Fibroblast of skin of left biceps (primary cell): ENCODE data around the gene EDN1.
"Not testable (repeated sequence)": the region's sequence is repeated elsewhere in the genome, so short reads cannot be mapped to it uniquely, and the experiment has no call there.

Experiments used
- DNase-seq, 2 experiments: peaks; one replicate each; pipeline ENCODE4 v3.0.0-alpha.2; 2013; ENCODE audit warnings: low read depth in 2 of 2

Gene EDN1

DNA sequence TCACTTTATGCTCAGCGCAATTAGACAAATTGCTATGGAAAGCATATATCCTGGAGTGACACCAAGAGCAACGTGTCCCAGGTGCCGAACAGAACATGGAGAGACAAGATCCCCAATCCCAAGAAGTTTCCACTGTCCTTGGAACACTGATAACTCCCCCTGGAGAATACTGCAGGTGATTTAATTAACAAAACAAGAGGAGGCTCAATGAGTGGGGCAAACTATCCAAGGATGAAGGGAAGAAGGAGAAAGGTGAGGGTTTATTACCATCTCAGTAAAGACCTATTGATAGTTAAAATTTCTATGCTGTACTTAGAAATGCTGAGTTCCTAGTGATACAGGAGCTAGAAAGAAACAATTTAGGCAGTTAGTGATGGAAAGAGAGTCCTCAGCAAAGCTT is 35.7 kb downstream of the EDN1 start:
- DNase-seq, result no peak

DNA sequence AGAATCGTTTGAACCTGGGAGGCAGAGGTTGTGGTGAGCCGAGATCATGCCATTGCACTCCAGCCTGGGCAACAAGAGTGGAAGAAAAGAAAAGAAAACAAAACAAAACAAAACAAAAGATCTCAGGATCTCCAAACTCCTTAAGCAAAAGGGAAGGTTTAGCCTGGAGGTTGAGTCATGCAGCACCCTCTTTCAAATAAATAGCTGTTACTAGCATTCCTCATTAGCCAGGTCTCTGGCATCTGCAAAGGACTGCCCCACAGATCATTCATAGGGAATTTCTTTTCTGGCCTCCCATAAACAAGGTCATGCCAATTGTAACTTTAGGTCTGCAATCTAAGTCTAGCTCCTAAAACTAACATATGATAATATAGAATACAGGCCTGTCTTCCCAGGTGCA is 37.2 kb downstream of the EDN1 start:
- DNase-seq, result no peak

- no peak for DNase-seq
Observed at GRCh38 chr6:12327988-12328387, 37.8 kb downstream of the EDN1 start.

DNA sequence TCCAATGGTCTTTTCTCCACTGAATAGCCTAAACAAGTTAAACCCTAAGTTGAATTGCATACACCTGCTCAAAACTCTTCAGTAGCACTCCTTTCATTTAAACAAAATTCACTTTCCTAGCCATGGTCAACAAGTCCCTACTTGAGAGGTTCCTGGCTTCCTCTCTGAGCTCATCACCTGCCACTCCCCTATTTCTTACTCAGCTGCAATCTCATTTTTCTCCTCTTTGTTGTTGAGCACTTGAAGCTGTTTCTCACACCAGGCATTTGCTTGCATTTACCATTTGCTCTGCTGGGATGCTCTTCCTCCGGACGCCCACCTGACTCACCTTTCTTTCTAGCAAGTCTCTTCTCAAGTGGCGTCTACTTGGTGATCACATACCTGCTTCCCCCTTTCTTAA is 38.5 kb downstream of the EDN1 start:
- DNase-seq, result no peak

DNA sequence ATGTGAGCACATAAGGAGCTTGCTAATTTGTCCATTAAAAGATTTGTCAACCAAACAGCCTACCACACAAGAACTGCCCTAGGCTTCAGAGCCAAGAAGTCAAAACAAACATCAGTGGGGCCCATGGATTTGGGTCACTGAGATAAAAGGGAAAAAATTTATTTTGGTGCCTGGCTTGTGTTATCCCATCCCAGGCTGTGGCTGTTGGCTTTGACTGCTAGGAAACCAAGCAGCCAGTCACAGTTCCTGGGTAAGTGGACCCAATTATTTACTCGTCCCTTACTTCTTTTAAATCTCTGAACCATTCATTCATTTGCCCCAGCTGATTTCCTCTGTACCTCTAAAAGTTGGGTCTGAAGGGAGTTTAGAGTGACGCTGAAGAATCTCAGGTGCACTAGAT is 41.3 kb downstream of the EDN1 start:
- no peak for DNase-seq

GRCh38 chr6:12331951-12332749 is 42.0 kb downstream of the EDN1 start:
- no peak for DNase-seq

DNA sequence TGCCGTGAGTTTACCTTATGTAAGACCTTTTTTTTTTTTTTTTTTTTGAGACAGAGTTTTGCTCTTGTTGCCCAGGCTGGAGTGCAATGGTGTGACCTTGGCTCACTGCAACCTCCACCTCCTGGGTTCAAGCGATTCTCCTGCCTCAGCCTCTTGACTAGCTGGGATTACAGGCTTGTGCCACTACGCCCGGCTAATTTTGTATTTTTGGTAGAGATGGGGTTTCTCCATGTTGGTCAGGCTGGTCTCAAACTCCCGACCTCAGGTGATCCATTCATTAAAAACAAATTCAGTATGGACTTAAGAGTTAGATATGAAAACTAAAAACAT is 42.6 kb downstream of the EDN1 start:
- not testable (repeated sequence) for DNase-seq

- no peak for DNase-seq
Observed at GRCh38 chr6:12333128-12333527, 43.0 kb downstream of the EDN1 start.

DNA sequence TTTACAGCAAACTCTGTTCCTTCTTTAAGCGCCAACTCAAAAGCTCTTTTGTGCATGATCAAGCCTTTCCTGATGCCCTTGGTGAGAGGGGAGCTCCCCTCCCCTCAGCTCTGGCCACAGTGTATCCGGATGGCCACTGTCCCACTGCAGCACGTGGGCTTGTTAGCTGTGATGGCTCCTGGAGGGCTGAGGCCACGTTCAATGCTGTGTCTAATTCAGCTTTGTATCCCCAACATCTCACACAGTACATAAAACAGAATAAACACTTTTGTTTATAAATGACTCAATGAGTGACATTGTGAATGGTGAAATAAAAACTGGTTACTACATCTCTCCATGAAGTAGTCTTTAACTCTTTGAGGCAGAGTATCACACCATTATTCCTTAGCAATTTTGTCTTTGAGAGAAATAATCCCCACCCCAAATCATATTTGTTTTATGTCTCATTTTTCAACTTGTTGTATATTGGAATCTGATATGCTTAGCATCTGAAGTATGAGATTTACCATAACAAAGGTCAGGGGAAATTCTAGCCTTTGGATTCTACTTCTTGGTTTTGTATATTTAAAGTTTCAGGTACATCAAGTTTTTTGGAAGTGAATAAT is 44.5 kb downstream of the EDN1 start:
- DNase-seq, result no peak

DNA sequence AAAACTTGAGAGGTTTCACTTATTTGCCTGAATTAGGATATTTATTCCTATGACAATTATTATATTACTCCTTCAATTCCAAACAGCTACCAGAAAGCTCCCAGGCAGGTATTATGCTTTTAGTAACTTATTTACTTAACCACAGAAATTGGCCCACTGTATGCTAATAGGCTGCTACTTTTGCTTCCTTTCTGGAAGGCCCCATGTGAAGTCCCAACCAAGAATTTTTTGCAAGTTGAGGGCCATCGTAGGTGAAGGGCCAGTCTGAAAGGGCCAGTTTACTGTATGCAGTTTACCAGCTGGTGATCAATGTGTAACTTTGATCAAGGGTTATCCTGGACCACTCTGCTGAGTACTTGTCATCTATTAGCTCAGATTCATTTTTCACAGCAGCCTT is 45.0 kb downstream of the EDN1 start:
- DNase-seq, result no peak

DNA sequence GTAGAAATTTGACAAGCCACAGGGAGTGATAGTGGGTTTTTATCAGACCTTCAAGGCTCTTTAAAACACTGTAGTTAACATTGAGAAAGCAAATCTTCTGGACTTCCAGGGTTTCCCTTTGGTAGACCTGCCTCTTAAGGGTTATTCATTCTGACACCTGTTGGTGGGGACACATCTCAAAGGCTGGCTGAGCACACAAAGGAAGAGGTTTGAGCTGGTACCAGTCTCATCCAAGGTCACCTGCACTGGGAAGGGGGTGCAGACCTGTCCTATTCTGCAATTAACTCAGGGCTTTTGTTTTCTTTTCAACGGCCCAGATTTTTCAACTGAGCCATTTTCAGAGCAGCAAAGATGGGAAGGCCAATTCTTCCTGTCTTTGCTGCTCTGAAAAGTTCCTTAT is 45.6 kb downstream of the EDN1 start:
- DNase-seq, result no peak

DNA sequence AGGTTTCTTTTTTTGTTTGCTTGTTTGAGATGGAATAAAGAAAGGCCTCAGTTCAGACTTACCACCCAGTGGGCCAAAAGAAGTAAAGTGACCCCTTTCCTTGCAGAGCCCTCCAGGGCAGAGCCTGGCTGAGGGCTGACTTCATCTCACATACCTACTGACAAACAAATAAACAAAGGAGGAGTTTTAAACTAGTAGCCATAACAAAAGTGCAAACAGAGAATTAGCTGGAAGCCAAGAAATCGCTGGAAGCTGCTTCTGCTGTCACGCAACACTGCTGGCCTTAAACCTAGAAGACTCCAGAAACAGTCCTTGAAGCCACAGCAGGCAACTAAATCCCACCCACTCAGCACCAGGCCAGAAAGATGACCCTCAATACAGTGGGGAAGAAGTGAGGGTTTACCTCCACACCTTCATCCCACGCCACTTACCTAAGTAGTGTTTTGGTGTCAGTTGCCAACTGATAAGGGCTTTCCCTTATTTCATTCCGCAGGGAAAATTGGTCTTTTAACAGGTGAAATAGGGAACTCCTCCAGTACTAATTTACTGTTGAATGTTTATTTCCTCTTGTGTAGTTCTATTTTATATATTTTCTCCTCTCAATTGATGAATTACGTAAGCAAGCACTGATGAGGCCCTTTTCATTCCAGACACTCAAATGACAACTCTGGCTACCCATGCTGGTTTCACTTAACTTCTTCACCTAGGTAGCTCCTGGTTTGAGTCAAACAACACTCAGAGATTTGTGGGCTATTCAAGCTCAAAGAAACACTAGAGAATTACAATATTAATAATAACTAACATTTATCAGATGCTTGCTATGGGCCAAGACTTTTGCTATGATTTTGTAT is 46.2 kb downstream of the EDN1 start:
- no peak for DNase-seq

DNA sequence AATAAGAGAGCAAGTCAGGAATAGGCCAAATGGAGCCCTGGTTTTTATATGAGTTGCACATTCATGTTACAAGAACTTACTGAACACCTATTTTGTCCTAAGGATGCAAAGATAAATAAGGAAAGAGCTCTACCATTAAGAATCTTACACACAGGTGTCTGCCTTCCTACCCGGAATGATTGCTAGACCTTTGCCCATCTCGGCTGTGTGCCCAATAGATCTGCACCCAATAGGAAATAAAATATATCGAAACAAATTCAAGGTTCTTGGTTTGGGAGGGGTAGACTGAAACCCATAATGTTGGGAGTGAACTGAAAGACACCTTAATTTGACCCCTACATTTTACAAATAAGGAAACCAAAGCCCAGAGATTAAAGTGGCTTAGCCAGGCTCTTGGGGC is 48.9 kb downstream of the EDN1 start:
- DNase-seq, result no peak

- DNase-seq, result no peak
Observed at GRCh38 chr6:12339808-12340487, 49.8 kb downstream of the EDN1 start.

- DNase-seq, result no peak
Observed at GRCh38 chr6:12340488-12340818, 50.3 kb downstream of the EDN1 start.

DNA sequence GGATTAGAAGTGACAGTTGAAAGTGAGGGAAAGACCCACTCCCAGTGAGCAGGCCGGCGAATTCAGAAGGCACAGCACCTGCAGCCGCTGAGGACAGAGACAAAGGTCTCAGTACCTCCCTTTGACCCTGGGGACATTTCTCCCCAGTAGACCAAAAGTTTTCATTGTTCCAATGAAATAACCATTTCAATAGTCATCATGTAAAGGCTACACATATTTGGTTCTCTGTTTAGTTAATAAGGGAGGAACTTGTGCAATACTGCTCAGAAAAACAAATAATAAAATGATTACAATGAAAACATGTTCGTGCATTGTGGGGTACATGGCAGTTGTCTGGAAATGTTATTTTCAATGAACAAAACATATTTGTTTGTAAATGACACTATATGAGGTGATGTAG is 52.5 kb downstream of the EDN1 start:
- no peak for DNase-seq

DNA sequence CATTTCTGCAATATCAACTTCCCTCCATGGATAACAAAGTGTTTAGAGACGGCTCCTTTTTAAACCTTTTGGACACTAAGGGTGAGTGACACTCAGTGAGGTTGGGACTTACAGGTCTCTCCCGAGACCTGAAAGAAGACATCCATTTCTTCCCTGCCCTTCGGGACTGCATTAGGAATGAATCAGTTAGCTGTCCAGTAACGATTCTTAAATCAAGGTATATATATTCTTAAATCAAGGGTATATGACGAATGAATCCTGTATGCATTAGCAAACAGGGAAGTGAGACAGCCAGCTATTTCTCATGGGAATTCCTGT is 52.9 kb downstream of the EDN1 start:
- no peak for DNase-seq

- DNase-seq, result no peak
Observed at GRCh38 chr6:12343440-12344162, 53.4 kb downstream of the EDN1 start.

DNA sequence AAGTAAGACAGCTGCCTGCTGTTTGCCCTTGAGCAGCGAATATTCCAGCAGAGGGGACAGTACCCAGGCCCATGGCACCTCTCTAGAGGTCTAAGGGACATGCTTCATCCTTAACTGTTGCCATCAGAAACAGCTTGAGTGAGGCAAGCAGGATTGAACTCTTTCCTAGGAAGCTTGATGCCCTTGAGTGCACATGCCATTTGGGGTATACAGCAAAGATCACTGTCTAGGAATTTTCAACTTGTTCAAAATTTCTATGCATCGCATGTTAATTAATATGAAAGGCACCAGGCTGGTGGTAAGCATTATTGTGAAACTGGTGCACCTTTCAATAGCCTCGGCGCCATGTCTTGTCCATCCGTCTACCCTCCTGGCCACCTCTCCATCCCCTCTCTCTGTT is 54.1 kb downstream of the EDN1 start:
- no peak for DNase-seq

GRCh38 chr6:12344961-12345693 is 55.0 kb downstream of the EDN1 start:
- DNase-seq, result no peak

- DNase-seq, result no peak
Observed at GRCh38 chr6:12345694-12346058, 55.5 kb downstream of the EDN1 start.
